ENCODE data around the gene UBQLN4.

- no peak for TF ChIP-seq CTCF (IDR thresholded peaks at IDR 0.05; ENCODE audit: low read depth, low read length)
- TF ChIP-seq MAX (IDR thresholded peaks at IDR 0.05; ENCODE audit: low read depth, low read length), result no peak
- TF ChIP-seq POLR2A (IDR thresholded peaks at IDR 0.05; ENCODE audit: extremely low read depth, insufficient read length), result no peak
Measured at GRCh38 chr1:156001021-156001661, 52.5 kb downstream of the UBQLN4 start.

Data from NB4 (cell line).